Left lobe of liver (tissue), 2 donors: ENCODE results near the gene PTPRC. TPM values are rescaled to one million over a fixed set of nuclear protein-coding genes. Genes with fewer than 3 reads are reported as not detected.

Source experiments
- ATAC-seq: fragments of 200-7000 bp; cut with Tn5 transposase; one replicate; pipeline ENCODE4 v1.9.1; 2020; ENCODE audit warnings: mild to moderate bottlenecking, moderate library complexity
- DNase-seq: peaks from one replicate; pipeline ENCODE4 v3.0.0-alpha.2; 2020; ENCODE audit warnings: low spot score
- total RNA-seq: library from RNA; stranded (reverse); gene quantifications from one replicate; pipeline ENCODE4 v1.2.1, GENCODE V29; 2021
- donor health status: DM: no; HTN: no; CAD: no; lungs with moderate emphysema.
- donor health status: DM: no; HTN: yes; CAD: no.

PTPRC gene
- total RNA-seq, 1 donor from 2014 or later = 5.4 TPM

DNA sequence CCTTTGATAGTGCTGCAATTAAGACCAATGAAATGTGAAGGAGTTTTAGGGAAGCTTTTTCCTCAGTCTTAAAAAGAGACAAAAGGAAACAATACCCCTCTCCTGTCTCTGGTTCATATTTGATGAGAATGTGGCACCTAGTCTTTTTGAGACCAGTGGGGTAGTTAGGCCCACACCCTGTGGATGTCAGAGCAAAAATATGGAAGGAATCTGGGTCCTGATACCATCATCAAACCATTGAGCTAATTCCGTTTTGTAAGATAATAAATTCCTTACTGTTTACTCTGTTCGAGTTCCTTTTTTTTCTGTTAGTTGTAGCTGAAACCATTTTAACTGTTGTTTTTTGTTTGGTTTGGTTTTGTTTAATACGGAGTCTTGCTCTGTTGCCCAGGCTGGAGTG lies 33.3 kb downstream of the PTPRC start:
- ATAC-seq (no peak), DNase-seq (no peak)

DNA sequence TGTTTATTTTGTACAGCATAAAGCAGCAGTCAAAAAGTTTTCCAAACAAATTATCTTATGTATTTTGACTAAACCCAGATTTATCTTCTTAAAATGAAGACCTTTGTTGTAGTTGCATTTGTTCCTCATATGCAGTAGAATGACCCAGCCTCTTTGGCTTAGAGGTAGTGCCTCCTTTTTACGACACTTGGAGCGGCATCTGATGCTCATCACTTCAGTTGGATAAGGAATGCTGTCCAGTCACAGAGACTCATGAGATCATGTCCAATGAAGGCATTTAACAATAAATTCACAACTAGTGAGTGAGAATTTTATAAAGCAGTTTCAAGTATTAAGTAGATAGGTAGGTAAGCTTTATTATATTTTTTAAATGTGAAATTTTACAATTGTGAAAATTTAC lies 35.2 kb downstream of the PTPRC start:
- DNase-seq (no peak), ATAC-seq (no peak)

DNA sequence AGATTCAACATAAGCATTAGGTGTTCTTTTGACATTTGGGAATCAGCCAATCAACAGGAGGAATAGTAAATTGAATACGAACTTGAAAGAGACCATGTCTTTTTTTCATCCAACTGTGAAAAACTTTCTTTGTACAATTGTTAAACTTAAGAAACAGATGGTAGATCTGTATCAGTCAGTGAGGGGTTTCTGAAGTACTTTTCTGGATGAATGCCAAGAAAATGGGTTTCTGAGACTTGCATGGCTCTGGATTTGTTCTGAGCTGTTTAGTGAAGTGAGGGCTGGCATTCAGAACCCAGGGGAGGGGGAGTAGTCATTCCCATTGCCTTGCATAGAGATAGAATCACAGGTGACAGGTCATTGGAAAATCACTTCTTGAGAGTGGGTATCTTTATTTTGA lies 37.4 kb downstream of the PTPRC start:
- DNase-seq = no peak
- ATAC-seq = no peak

DNA sequence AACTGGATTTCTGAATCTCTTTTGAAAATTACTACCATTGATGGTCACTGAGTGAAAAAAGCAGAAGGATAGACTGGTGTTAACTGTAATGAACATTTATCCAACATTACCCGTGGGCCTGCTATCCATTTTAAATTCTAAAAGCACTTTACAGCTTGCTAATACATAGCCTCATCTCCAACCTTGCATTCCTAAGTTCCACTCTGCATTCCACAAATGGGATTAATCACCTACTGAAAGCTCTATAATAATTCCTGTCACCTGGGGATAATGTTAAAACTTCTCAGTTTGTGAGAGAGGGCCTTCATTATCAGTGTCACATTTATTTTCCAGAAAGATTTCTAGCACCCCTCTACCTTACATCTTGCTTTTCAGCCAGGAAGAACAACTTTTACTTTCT lies 38.2 kb downstream of the PTPRC start:
- no peak for ATAC-seq
- no peak for DNase-seq

DNA sequence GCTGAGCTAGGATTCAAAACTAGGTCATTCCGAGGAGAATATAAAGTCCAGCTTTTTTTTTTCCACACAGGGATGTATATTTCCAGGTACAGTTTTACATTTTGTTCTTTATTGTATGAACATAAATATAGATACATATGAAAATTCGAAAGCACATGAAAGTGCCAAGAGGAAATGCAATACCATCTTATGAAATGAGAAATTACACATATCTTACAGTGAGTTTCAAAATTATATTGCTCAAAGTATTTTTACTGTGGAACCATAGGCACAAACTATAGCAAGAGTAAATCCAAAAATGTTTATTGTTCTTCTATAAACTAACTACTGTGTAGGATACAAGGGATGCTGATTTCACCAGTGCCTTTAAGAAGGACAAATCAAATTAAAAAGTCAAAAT lies 39.0 kb downstream of the PTPRC start:
- no peak for DNase-seq
- no peak for ATAC-seq

DNA sequence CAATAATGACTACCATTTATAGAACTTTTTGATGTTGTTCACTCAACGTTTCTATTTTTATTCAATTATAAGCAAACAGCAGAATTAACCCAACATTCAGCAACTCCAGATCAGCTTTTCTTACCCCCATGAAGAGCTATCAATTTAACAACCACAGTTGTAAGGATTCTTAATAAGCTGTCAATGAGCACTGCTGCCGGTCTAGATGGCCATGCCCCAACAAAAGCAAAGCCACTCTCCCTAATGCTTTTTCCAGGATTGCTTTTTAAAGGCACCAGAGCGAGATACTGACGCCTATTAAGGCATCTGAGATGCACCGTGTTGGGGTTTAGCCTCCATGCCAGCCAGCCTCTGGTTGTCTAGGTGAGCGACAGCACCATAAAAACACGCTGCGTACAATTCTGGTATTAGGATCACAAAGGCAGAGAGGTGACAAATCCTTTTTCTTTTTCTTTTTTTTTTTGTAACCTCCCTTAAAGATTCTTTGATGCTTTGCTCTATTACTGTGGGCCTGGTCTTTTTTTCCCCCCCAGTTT lies 39.5 kb downstream of the PTPRC start:
- DNase-seq (no peak), ATAC-seq (no peak)

DNA sequence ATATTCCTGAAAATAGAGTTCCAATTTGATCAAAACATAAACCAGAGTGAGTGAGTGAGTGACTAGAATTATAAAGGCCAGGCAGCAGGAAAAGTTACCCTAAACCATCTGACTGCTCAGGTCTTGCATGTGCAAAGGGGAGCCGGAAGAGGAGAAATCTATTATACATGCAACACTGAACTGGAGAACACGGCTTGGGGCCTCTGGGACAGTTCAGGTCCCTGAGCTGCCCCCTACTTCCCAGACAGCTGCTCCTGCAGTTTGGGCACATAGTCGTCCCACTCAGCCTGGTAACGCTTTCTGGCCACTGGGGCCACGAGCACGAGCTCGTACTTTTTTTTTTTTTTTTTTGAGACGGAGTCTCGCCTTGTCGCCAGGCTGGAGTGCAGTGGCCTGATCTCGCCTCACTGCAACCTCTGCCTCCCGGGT lies 40.1 kb downstream of the PTPRC start:
- ATAC-seq = no peak
- DNase-seq = no peak

DNA sequence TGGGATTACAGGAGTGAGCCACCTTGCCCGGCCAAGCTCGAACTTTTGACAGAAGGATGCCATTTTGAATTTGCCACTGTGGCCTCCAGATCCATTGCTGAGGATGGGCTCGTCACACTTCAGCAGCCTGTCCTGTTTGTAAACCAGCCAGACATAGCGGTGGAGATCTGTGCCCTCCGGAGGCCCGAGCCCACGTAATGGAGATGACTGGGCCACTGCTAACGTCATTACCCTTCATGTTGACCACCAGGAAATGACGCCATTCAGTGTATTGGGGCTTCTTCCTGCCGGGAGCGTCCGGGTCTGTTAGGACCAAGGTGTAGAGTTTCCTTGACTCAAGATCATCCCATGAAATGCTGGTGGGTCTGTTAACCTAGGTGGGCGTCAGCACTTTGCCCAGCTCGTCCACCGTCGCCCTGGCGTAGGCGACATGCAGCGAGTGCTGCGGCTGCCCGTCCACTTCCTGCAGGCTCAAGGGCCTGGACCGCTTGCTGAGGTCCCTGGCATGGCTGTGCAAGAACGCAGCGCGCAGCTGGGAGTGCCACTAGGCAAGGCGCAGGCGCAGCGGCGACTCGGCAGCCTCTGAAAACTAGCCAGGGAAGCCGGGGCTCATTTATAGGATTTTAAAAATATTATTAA lies 40.8 kb downstream of the PTPRC start:
- DNase-seq = no peak
- ATAC-seq = no peak

DNA sequence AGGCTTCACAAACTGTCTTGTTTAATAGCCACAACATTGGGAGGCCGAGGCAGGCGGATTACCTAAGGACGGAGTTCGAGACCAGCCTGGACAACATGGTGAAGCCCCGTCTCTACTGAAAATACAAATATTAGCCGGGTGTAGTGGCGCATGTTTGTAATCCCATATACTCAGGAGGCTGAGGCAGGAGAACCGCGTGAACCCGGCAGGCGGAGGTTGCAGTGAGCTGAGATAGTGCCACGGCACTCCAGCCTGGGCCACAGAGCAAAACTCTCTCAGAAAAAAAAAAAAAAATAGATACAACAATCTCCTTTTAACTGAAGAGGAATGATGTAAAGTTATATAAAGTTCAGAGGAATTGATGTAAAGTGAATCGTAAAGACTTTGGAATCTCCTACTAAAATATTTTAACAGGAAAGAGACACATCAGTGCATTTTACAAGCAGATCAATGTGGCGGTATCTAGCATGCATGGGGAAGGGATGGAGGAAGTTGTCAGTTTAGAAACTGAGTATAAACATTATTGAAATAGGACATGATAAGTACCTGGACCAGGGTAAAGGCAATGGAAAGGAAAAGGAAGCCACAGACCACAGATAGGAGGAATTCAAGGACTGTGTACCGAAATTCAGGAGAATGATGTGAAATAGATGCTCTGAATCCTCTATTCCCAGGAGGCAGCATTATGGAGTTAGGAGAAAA lies 41.5 kb downstream of the PTPRC start:
- no peak for DNase-seq
- ATAC-seq = no peak

DNA sequence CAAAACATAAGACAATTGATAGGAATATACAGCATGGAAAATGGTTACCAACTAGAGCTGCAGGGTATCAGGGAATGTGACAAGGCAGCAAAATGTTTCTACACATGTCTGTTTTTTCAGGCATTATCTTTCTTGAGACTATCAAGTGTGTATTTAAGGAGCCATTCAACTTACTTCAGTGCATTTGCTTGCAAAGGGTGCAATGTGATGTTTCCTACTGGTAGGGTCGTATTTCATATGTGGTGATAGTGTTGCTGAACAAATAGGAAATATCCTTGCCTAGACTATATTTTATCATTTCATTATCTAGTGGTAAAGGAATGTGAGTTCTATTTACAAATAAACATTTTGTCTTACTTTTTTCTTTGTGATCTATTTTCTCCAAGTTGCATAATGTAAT lies 42.4 kb downstream of the PTPRC start:
- no peak for DNase-seq
- ATAC-seq = no peak

DNA sequence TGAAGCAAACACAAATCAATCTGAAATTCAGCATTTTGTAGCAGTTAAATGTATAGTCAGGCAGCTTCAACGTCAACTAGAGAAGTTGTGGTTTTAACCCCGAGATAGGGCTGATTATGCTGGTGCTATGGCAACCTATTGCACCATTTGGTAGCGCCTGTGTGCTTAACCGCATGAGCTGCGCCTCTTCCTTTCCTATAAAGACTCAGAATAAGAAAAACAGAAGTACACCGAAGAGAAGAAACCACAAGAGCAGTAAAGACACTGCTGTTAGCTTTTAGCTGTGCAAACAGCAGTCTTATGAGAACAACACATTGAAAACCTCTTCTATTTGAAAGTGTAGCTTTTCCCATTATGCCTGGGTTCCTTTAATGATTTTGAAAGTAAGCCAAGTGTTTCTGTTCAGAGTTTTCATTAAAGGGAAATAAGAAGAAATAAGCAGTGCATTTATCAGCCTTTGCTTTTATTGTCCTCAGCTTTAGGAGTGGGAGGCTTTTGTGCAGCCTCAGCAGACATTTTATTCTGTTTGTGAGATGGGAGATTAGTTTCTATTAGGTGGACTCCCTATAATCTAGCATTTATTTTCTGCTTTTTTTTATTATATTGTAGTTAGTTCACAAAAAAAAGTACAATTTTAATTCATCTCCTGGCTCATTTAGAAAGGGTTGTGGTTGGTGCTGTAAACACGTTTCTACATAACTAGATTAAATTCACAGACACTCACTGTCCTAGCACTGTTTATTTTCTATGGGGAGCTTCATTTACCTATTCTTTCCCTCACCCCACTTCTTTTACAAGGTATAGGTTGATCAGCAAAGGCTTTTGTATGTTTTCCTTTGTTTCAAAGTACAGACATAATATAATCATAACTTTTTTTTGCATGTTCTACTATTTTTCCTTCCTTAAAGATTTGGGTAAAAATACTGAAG lies 43.3 kb downstream of the PTPRC start:
- DNase-seq (no peak), ATAC-seq (peak; percentile 86)

DNA sequence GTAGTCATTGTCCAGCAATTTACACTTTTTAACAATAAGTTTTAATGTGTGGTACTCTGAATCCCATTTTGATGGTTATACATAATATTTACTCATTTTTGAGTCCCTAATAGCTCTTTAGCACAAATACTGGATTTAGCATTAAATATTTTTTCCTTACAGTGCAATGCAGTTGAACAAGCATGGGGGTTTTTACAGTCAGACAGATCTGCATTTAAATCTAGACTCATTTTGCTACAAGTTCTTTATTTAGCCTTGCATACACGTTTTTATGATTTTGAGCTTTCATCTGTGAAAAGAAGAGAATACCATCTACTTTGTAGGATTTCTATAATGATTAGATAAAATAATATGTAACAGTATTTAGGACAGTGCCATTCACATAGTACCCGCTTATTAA lies 44.0 kb downstream of the PTPRC start:
- no peak for ATAC-seq
- no peak for DNase-seq

DNA sequence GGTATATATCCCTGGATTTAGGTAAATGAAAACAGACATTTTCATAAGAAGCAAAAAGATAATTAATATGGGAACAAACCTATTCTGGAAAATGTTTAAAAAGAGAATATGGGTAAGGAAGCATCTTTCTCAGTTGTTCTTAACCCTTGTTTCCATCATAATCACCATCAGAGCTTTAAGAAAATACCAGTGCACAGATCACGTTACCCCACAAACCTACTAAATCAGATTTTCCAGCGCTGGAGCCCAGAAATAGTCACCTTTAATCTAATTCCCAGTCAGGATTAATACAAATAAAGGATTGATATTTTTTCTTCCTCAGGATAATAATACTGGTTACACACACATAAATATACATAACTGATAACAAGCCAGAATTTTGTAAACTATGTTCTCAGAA lies 44.6 kb downstream of the PTPRC start:
- DNase-seq (no peak), ATAC-seq (no peak)

DNA sequence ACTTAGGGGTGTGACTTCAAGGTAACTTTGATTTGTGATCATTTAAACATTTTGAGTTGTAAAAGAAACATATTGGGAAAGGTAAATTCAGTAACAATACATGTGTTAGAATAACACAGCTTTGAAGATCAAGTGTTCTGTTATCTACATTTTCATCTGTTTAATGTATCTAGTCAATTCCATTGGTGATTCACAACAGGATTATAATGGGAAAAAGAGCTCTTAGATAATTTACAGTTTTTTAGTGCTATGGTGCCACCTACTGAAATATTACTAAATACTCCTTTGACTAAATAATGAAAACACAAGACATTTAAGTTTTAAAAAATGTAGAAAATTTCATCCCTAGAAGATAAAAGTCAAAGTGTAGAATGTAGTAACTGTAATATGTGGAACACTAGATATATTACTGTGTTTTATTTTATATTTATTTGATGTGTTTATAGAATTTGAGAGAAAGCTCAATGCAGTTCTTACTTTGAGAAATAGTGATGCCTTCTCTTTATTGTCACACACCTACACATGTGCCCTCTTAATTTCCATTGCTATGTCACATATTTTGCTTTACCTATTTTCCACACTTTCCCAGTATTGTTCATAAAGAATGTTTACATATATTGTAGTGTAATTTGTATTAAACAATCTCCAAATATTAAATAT lies 47.4 kb downstream of the PTPRC start:
- no peak for ATAC-seq
- DNase-seq = no peak

DNA sequence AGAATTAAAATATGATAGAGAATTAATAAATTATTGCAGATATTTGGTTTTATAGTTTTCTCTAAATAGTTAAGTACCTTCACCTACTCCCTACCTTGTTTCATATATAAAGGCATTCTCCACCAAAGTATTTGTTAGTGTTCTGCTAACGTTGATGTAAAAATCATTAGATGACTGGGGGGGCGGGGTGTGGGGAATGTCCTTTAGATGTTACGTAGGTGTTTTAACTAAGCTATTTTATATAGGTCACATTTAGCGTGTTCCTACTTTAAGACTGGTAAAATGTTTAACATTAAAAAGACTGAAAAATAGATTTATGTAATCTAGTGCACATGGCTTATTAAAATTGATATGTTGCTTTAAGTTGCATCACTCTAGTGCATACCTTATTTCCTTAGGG lies 48.6 kb downstream of the PTPRC start:
- ATAC-seq = no peak

DNA sequence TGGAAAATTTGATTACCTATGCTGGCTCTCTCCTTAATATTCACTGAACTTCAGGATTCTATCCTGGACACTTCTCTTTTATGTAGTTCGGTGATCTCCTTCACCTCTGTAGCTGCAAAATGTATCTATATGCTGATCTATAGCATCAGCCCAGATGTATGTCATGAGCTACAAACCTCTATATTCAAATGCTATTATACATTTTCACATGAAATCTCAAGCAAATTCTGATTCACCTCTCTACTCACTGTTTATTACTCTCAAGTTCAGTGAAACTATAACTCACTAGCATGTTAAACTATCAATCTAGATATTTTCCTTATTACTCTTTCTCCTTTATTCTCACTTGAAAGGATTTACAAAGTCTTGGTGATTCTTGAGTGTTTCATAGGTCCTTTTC lies 52.2 kb downstream of the PTPRC start:
- ATAC-seq (no peak), DNase-seq (no peak)

More for the DNA sequence above, 48.6 kb downstream of the PTPRC start:
- DNase-seq = no peak

DNA sequence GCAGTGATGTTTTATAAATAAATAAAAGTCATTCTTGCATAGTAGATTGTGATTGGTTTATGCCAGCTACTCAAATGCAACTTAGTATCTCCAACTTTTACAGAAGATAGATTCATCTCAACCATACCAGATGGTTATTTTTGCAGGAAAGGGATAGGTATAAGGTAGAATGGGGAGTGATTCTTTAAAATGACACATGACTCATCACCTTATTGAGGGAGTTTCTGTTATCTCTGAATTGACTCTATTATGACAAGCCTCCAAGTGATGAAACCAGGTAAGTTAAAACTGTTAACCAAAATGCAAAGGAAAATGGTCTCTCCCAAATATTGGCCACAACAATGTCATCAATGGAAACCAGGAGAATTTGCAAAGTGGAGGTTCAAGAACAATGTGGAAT lies 54.5 kb downstream of the PTPRC start:
- ATAC-seq (no peak), DNase-seq (no peak)

DNA sequence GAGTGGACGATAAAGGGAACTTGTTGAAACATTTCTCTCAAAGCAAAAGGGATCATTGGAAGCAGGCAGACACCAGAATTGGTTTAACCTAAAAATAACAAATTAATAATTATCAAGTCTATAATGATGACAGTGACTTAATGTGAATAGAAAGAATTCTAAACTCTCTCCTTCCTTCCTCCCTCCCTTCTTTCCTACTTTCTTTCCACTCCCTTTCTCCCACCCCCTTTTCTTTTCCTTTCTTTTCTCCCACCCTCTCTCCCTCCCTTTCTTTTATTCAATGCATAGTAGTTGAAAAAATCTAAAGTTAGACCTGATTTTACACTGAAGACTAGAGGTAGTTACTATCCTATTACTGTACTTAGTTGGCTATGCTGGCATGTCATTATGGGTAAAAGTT lies 55.7 kb downstream of the PTPRC start:
- ATAC-seq (no peak), DNase-seq (no peak)

DNA sequence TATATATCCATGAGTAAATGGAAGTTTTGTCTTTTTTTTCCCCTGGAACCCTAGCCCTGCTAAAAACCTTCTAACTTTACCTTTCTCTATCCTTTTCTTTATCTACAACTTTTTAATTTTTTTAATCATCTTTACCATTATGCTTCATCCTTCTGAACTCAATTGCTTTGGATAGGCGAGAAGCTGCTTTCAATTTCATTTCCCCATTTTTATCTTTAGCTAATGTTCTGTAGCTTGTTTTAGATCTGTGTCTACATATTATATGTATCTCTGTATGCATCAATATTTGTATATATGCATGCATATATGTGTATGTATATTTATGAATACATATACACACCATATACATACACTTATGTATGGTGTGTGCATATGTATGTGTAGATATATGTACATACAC lies 57.4 kb downstream of the PTPRC start:
- no peak for ATAC-seq

DNA sequence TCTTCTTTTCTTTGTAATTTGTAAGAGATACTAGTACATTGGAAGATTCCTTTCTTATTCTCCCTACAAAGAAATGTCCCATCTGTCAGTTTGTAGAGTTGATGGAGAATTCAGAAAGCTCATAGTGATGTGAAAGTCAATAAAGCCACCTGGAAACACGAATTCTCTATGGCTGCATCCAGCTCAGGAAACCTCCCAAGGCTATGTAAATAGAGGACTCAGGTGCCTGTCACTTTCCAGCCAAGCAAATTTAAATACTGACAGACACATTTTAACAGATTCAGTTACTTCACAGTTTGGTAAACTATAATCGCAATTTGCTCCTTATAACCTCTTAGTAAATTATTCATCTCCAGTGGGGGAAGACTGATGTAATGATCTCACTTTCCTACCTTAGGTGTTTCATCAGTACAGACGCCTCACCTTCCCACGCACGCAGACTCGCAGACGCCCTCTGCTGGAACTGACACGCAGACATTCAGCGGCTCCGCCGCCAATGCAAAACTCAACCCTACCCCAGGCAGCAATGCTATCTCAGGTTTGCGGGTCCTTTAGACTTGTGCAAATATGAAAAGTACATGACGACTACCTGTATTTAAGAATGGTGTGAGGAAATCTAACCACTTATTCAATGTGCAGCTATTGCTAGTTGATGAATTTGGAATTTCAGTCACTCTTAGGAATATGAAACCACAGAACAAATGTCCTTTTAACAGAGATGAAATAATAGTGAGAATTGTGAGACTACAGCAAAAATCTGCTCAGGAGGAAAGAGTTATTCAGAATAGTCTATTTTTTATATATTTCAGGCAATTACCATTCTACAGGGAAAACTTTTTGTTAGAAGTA lies 60.6 kb downstream of the PTPRC start:
- ATAC-seq (peak; percentile 99), DNase-seq (peak; percentile 55)

More for the DNA sequence above, 57.4 kb downstream of the PTPRC start:
- DNase-seq = no peak
